GM21717 (cell line): ENCODE results near the gene HBEGF.
"Not testable (repeated sequence)": the region's sequence is repeated elsewhere in the genome, so short reads cannot be mapped to it uniquely, and the experiment has no call there.

Experiments
- ATAC-seq: cut with Tn5 transposase; IDR thresholded peaks from one replicate; pipeline ENCODE4 v1.9.1; 2021; ENCODE audit warnings: mild to moderate bottlenecking, moderate library complexity; ENCODE audit not compliant: unreplicated experiment

The HBEGF gene

DNA sequence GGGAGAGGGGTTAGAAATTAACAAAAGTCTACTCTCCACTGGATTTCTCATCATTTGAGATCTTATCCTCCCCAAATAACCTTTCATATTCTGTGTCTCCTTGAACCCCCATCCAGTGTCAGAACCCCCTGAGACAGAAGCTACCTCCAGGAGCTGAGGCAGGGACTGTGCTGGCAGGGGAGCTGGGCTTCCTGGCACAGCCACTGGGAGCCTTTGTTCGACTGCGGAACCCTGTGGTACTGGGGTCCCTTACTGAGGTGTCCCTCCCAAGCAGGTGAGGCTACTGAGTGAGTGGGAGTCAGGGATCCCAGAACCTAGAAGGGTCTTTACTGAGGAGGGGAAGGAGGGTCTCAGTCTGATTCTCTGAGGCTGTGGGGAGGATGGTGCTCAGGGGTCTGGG, 15.5 kb upstream of the HBEGF start:
- ATAC-seq = no peak

DNA sequence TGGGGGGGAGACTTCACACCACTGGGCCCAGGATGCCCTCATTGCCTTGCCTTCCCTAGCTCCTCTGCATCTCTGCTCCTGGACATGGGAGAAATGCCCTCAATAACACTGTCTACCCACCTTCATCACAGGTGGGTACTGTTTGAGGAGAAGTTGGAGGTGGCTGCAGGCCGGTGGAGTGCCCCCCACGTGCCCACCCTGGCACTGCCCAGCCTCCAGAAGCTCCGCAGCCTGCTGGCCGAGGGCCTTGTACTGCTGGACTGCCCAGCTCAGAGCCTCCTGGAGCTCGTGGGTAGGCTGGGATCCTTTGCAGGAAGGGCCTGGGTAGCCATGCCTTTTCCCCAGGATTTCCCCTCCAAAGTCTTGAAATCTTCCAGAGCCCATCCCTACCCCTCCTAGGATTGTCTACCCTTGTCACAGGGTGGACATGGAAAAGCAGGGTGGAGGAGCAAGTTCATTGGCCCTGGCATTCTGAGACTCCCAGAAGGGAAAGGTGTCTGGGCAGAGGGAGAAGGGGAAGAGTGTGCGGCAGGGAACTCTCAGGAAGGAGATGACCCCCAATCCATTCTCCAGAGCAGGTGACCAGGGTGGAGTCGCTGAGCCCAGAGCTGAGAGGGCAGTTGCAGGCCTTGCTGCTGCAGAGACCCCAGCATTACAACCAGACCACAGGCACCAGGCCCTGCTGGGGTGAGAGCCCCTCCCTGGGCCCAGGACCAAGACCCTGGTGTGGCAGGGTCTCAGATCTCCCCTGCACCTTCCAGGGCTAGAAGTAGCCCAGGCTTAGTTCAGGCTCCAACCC, 14.5 kb upstream of the HBEGF start:
- no peak for ATAC-seq

DNA sequence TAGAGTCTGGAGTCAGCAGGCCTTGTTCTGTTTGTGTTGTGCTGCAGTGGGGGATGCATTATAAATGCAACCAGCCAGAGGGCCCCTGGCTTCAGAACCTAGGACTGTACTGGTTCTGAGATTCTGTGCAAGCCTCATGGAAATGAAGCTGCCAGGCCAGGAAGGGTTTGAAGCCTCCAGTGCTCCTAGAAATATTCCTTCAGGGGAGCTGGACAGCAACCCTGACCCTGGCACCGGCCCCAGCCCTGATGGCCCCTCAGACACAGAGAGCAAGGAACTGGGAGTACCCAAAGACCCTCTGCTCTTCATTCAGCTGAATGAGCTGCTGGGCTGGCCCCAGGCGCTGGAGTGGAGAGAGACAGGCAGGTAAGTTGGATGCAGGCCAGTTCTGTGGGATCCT, 13.7 kb upstream of the HBEGF start, which contains the start of gene SLC4A9:
TSS of gene SLC4A9 (plus strand) at position 94 of the 400 bp plus-strand sequence. CDS start at position 137, 43 bp downstream.
- ATAC-seq = no peak

DNA sequence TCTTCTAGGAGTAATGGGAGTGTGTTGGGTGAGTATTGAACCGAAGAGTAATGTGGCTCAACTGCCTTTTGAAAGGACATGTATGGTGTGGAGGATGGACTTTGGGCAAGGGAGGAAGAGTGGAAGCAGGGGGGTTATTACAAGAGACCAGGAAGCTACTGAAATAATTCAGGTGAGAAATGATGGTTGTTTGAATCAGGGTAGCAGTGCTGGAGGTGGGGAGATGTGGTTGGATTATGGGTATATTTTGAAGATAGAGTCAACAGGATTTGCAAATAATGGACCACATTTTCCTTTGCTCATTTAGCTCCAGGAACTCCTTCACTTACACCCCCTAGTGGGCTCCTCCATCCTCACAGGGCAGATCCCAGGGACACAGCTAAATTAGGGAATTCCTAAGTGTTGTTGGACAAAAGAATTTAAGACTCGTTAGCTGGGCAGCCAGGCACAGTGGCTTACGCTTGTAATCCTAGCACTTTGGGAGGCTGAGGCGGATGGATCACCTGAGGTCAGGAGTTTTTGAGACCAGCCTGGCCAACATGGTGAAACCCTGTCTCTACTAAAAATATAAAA, 12.4 kb upstream of the HBEGF start:
- ATAC-seq = no peak

DNA sequence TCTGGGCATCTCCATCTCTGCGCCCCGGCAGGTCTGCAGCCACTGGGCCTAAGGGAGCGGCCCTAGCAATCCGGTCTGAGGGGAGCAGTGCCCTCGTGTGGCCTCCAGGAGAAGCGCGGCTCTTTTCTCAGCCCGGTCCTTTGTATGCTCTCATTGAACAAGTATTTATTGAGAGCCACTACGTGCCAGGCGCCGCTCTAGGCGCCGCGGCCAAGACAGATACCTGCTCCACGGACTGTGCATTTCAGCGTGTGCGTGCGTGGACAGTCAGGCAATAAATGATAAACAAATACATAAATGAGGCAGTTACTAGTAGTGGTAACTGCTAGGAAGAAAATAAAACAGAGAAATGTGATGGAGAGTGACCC, 11.3 kb upstream of the HBEGF start:
- ATAC-seq = peak; percentile 94

DNA sequence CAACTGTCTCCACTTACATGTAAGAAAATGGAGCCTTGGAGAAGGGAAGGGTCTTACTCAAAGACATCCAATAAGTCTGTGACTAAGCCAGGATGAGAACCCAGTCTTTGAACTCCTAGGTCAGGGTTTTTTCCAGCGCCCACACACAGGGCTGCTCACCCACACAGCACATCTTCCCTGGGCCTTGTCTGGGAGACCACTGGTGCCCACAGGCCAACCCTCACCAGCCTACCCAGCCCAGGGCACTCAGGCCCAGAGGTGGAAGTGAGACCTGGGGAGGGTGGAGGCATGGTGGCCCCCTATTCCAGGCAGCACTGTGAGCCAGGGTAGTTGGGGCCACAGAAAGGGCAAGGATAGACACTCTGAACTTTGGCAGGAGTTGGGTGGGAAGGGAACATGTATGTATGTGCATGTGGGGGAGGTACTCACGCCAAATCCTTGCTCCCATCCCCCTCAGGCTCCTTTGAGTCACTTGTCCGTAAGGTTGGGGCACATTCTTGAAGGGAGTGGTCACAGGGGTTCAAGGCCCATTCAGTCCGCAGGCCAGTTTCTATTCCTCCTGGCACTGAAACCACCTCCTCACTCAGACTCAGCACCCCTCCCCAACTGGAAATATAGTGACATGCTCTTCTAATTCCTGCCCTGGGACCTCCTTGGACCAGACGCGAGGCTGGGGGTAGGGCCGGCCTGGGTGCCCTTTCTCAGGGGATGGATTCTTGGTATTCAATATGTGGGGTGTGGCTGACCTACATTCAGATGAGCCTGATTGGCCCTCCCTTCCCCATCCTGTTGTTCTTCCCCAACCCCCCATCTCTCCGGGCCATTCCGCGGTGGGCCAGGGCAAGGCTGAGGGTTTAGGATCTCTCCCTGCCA, 10.7 kb upstream of the HBEGF start:
- ATAC-seq = peak; percentile 32

DNA sequence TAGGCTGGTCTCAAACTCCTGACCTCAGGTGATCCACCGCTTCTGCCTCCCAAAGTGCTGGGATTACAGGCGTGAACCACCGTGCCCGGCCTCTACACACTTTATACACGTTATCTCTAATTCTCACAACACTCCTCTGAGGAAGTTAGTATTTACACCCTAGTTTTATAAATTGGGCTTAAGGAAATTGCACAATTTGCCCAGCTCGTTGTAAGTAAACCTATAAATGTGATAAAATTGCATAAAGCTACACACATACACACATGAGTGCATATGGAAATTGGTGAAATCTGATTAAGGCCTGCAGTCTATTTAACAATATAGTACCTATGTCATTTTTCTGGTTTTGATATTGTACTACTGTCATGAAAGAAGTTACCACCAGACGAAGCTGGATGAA, 9.1 kb upstream of the HBEGF start:
- ATAC-seq = no peak

DNA sequence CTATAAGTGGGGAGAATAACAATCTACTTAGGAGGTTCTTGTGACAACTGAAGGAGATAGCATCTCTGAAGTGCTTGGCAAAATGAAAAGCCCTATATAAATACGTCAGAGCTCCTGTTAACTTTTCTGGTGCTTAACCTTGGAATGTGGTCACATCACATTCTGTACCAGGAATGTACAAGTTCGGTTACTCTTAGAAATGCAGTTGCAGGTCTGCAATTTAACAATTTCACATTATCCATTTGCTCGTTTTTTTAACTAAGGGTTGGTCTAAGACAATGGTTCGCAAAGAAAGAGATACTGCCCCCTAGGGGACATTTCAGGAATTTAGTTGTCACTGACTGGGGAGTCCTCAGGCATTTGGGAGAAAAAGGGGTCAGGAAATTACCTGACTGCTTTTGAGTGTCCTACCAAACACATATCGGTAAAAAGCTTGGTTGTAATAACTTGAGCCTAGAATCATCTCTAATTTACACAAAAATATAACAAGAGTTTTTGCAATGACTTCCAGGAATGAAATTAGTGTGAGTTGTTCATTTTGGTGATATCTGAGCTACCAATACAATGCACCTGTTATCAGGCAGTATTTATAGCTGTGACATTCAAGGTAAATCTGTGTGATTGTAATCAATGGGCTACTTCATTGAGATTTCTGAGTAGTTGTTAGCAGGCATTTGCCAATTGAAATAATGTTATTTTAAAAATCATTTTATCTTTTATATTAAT, 5.4 kb upstream of the HBEGF start:
- peak; percentile 49 for ATAC-seq

DNA sequence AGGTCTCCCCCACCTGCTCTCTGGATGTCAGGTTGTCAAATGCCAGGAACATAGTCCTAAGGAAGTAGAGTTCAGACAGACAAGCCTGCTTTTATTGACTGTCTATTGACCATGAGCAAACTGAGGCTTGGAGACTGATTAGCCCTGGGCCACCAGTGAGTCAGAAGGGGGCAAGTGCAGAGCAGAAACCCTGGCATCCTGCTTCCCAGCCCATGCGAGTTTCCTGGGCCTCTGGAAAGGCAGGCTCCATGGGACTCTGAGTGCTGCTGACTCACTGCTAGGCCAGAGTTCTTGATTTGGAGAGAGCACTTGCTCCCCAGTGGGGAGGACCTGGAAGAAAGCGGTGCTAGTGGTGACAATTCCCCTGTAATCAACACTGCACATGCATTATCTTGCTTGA, 2.8 kb upstream of the HBEGF start:
- ATAC-seq = no peak

DNA sequence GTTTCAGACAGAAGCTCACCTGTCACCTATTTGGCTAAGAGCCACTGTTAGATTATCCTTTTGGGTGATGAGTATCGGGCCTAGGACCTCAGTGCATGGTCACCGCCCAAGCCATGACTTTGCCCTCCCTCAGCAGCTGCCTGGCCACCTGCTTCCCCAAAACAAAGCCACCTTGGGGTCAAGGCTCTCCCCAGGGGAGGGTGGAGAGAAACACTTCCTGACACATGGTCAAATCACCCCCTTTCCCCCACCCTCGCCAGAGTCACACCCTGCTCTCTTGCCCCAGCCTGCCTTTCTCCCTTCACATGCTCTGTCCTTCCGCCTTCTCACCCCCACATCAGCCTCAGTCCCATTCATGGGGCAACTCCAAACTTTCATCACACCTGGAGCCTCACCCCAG, 1.7 kb upstream of the HBEGF start:
- no peak for ATAC-seq

DNA sequence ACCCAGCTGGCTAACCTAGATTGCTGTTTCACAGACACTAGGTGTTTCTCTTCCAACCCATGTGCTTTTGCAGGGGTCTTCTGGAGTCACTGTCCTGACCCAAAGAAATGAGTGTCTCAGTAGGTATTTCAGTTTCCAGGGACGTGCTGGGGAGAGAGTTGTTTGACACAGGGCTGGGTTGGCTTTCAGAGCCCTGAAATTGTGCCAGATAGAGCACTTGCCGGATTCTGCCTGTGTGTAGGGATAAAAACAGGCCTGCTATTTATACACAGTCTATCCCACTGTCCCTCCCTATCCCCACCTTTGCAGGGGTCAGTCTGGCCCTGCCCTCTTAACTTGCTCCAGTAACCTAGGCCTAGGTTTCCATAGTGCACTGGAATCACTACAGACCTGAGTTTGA, 957 bp upstream of the HBEGF start:
- ATAC-seq = no peak

DNA sequence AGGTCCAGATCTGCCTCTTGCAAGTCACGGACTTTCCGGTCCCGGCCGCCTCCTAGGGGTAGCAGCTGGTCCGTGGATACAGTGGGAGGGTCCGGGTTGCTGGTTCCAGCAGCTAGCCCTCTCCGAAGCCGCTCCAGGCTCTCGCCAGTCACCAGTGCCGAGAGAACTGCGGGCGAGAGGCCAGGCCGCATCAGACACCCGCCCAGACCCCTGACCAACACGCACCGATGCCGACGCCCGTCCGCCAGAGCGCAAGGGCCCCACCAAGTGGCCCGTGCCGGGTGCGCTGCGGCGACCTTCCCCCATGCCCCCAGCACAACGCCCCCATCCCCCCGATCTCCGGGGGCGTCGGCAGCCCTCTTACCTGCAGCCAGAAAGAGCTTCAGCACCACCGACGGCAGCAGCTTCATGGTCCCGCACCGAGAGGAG, 470 bp downstream of the HBEGF start:
- no peak for ATAC-seq

DNA sequence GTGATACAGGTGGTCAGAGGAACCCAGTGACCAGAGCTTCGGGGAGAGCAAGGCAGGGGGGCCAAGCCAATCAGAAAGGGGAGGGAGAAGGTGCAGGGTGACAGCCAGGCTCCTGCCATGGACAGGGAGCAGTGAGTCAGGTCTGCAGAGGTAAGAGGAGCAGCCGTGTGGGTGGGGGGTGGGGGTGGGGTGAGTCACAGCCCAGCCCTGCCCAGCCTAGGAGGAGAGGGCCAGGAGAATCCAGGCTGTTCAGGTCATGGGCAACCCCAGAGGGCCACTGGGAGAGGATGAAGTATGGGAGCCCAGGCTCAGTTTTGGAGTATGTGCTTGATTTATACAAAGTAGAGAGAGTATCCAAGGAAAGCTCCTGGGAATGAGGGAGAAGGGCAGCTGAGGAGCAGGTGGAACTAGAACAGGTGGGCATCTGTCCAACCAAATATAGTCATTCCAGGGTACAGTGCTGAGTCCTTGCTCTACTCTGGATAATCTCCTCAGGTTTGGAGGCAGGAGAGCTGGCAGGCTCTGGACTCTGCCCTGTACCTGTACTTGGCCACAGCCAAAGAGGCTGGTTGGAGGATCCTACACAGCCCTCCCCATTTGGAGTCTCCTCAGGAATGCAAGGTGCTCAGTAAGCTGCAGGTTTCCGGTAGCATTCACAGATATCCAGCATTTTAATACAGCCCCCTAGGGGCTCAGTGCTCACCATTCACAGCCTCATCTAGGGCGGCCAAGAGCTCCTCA, 1.6 kb downstream of the HBEGF start:
- ATAC-seq = no peak

DNA sequence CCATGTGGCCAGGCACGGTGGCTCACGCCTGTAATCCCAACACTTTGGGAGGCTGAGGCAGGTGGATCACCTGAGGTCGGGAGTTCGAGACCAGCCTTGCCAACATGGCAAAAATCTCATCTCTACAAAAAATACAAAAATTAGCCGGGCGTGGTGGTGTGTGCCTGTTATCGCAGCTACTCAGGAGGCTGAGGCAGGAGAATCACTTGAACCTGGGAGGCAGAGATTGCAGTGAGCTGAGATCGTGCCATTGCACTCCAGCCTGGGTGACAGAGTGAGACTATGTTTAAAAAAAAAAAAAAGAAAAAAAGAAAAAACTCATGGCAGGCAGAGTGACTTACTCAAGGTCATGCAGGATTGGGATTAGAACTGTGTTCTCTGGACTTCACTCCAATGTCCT, 2.6 kb downstream of the HBEGF start:
- ATAC-seq = not testable (repeated sequence)

DNA sequence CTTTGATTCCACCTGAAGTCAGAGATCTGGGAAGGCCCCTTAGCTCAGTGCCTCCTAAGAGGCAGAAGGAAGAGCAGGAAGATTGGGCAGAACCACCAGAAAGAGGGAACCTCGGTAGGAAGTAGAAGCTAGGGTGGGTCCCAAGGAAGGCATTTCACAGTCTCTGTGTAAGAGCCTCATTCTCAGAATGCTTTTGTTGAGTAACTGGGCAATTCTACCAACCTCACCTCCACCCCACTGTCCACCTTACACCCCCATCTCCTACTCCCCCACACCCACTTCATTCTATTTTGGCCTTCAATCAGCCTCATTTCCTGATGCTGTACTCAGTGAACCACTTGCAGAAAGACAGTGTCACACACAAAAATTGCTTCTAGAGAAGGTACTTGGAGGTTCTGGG, 3.5 kb downstream of the HBEGF start:
- ATAC-seq = no peak

DNA sequence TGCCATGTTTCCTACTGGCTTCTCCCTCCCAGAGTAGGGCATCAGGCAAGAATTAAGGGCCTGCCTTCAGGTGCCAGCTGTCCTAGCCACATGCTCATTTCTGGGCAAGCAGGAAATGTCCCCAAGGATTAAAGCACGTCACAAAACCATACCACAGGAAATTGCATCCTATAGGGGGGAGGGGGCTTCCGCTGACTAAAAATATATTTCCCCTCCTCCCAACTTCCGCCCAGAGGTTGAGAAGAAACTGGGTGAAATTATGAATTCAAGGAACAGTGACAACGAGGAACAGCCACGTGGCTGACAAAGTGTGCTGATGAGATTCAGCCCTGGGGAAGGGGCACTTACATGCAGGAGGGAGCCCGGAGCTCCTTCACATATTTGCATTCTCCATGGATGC, 4.1 kb downstream of the HBEGF start:
- ATAC-seq = no peak

DNA sequence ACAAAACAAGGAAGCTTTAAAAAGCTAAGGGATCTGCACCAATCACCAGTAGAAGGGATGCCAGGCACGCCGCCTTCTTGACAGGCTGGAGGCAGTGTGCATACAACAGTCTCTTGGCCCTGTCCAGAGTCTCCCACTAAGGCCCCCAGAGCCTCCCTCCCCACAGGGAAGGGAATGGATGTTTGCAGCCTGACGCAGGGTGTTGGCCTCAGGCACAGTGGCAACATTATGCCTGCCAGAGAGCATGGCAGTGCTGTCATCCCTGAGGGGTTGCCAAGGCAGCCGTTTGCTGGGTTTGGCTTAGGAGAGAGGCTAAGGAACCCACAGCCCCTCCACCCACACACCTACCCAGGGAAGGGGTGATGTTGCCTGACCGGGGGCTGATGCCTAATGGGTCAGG, 4.8 kb downstream of the HBEGF start:
- ATAC-seq = no peak

DNA sequence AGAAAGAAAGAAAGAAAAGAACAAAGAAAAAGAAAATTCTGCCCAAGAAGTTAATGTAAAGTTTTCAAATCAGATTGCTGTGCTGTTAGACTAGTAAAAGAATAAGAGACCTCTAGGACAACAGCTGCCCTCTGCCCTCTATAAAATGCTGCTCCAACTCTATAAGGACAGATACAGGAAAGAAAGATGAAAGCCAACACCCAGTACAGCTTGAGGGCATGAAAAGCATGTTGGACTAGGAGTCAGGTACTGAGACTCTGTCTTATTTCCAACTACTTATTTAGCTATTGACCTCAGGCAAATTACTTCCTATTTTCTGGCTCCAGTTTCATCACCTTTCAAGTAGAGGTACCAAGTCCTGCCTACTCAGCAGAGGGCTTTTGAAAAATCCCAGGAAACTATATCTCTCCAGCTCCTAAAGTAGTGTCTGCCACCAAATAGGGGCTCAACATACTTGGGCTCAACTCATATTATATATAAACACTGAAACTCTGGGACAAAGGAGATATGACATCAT, 5.7 kb downstream of the HBEGF start:
- no peak for ATAC-seq

DNA sequence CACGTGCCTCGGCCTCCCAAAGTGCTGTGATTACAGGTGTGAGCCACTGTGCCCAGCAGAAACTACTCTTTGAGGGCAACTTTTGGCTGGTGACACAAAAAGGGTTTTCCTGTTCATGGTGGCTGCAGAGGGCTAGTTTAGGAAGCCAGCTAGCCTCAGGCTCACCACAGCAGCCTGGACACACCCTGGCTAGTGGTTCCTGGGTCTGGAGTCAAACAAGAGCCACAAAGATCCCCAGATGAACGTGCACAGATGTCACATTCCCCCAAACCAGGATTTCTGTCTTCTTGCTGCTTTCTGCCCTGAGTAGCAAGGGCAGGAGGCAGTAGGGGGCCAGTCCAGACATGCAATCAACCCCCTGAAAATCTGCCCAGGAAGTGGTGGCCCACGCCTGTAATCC, 6.8 kb downstream of the HBEGF start:
- no peak for ATAC-seq

DNA sequence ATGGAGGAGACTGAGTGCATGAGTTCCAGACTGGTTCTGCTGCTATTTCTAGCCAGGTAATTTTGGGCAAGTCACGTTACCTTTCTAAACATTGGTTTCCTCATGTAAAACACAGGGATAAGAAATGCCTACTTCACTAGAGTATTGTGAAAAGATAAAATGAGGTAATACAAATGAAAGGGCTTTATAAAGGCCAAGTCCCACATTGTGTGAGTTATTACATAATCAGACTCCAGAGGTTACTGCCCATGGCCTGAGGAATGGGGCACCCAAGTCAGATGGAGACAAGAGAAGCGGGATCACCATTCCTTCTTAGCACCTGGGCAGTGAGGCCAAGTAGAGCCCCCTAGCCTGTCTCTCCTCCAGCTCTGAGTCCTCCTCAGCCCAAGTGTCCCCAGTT, 7.5 kb downstream of the HBEGF start:
- no peak for ATAC-seq
